ENCODE data around the gene ADD1.

The ADD1 gene

GRCh38 chr4:2823671-2824328, 19.8 kb upstream of the ADD1 start:
- no peak for DNase-seq

- DNase-seq: no peak
Observed at GRCh38 chr4:2824329-2824835, 19.3 kb upstream of the ADD1 start.

DNA sequence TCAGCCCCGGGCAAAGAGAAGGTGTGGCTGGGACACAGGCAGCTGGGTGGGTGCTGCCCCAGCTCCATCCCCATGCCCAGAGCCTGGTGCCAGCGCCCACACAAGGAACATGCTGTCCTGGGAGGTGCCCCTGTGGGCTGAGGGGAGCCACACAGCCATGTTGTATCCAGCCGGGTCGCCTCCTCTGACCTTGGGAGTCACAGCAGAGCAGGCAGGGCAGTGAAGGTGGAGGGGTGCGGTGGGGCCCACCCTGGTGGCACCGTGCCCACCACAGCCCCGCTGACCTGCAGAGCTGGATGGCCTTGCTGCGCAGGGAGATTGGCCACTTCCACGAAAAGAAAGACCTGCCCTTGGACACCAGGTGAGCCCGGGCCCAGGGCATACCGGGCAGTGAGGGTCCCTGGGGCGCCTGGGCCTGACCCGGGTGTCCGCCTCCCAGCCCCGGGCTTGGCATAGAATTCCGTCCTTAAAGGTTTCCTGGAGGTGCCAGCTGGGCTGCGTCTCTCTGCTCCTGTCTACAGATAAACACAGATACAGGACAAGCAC, 18.7 kb upstream of the ADD1 start:
- DNase-seq: no peak

DNA sequence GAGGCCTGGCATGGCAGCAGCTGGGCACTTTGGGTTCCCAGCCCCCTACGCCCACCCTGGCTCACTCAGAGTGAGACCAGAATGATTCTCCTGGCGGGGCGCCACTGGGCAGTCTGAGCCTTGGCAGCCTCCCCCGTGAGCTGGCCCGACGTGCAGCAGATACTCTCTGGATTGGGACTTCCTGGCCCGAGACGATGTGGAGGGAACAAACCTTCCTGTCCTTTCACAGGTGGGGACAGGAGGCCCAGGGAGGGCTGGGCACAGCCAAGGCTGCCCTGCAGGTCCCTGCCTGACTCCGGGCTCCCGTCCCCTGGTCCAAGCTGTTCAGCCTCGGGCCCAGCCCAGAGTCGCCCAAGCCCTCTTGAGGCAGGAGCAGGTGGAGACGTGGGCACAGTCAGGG, 17.9 kb upstream of the ADD1 start:
- DNase-seq: no peak

- no peak for DNase-seq
Observed at GRCh38 chr4:2827071-2827873, 16.4 kb upstream of the ADD1 start.

- DNase-seq: no peak
Observed at GRCh38 chr4:2827874-2828751, 15.5 kb upstream of the ADD1 start.

GRCh38 chr4:2828758-2829181, 14.9 kb upstream of the ADD1 start:
- DNase-seq: no peak

DNA sequence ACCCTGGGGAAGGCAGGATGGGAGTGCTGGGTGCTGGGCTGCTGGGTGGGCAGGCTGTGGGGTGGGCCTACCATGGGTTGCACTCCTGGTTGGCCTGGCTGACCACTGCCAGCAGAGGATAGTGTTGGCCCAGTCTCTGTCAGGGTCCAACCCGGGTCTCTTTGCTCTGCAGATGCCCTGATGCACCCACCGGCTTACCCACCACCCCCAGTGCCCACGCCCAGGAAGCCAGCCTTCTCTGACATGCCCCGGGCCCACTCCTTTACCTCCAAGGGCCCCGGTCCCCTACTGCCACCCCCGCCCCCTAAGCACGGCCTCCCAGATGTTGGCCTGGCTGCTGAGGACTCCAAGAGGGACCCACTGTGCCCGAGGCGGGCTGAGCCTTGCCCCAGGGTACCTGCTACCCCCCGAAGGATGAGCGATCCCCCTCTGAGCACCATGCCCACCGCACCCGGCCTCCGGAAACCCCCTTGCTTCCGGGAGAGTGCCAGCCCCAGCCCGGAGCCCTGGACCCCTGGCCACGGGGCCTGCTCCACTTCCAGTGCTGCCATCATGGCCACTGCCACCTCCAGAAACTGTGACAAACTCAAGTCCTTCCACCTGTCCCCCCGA, 14.2 kb upstream of the ADD1 start:
- DNase-seq: no peak

GRCh38 chr4:2829933-2830451, 13.7 kb upstream of the ADD1 start:
- DNase-seq: no peak

- no peak for DNase-seq
Observed at GRCh38 chr4:2830632-2831610, 12.7 kb upstream of the ADD1 start.

GRCh38 chr4:2831611-2832308, 11.9 kb upstream of the ADD1 start:
- DNase-seq: no peak

DNA sequence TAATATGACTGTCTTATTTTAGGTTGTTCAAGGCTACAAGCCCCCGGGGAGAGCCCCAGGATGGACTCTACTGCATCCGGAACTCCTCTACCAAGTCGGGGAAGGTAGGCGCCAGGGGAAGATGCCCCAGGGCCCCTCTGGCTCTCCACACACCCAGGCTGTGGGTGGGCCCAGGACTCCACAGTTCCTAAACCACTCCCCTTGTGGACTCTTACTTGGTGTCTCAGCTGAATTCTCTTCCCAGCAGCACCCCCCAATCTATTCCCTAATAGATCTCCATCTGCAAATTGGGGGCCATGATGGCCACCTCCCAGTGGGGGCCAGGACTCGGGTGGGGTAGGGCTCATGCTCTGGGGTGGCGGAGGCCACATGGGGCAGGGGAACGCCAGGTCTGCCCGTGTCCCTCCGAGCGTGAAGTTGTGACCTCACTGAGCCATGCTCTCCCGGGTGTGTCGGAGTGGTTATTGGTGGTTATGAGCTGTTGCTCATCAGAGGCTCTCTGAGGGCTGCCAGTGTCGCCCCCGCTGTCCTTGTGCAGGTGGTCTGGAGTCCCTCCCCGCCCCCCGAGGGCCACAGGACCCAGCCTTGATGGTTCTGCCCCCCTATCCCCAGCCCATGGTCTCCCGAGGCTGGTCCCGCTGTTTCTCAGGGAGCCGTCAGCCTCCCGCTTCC, 11.2 kb upstream of the ADD1 start:
- no peak for DNase-seq

GRCh38 chr4:2832981-2833670, 10.5 kb upstream of the ADD1 start:
- DNase-seq: no peak

- DNase-seq: no peak
Observed at GRCh38 chr4:2833671-2834000, 10.0 kb upstream of the ADD1 start.

- no peak for DNase-seq
Observed at GRCh38 chr4:2834001-2834921, 9.4 kb upstream of the ADD1 start.

DNA sequence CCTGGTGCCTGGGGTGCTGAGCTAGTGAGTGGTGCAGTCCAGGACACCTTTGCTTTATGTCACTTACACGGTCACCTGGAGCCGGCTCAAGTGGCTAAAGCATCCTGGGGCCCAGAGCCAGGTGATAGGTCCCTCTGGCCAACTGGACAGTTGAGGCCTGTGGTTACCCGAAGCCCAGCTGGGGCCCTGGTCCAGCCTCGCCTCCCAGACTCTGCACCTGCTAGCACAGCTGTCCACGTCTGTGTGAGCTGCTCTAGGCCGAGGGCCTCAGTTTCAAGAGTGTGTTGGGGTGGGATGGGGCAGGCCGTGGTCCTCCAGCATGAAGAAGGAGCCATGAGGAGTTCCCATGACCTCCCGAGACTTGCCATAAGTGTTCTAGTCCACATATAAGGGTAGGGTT, 7.7 kb upstream of the ADD1 start:
- no peak for DNase-seq

DNA sequence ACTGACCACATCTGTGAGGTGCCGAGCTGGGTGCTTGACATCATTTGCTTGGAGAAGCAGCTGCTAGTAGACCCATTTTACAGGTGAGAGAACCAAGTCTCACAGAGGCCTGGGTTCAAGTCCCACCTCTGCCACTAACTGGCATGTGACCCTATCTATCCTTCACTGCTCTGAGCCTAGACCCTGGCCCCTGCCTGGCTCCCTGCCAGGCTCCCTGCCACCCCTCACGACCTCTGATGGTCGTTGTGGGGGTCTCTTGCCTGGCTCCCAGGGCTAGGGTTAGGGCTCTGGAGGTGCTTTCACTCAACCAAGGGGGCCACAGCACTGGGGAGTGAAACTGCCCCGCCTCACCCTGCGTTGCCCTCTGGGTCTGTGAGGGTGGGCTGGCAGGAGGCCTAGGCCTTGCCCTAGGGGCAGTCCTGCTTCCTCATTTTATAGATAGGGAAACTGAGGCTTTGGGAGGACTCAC, 7.2 kb upstream of the ADD1 start:
- DNase-seq: no peak
